ENCODE data around the gene SLC13A2.

GRCh38 chr17:28466001-28466400, 7.4 kb upstream of the SLC13A2 start:
- TF ChIP-seq CTCF (IDR thresholded peaks at IDR 0.05 in 2 of 3, conservative IDR thresholded peaks at IDR 0.05 in 1 of 3; ENCODE audit: borderline replicate concordance in 1 of 3, insufficient read depth in 1 of 3, low read depth in 2 of 3, low read length in 2 of 3), result no peak
- TF ChIP-seq REST (IDR thresholded peaks at IDR 0.05; ENCODE audit: low read depth), result no peak
- no peak for TF ChIP-seq FOSL1 (IDR thresholded peaks at IDR 0.05; ENCODE audit: low read depth)
- no peak for TF ChIP-seq CEBPB (IDR thresholded peaks at IDR 0.05; ENCODE audit: low read depth)
- no peak for TF ChIP-seq POLR2A (IDR thresholded peaks at IDR 0.05; ENCODE audit: borderline replicate concordance, extremely low read depth, insufficient read depth, insufficient read length)
- no peak for TF ChIP-seq SP1 (IDR thresholded peaks at IDR 0.05; ENCODE audit: low read depth)
- TF ChIP-seq YY1 (IDR thresholded peaks at IDR 0.05; ENCODE audit: extremely low read depth, insufficient replicate concordance, low read depth, low read length), result no peak
- TF ChIP-seq POLR2AphosphoS5 (IDR thresholded peaks at IDR 0.05; ENCODE audit: low read depth, low read length), result no peak
- TF ChIP-seq MAX (IDR thresholded peaks at IDR 0.05), result no peak
- no peak for TF ChIP-seq TCF7L2 (IDR thresholded peaks at IDR 0.05; ENCODE audit: borderline replicate concordance, extremely low read depth, insufficient read depth, insufficient read length)
- no peak for TF ChIP-seq EZH2 (IDR thresholded peaks at IDR 0.05)
- TF ChIP-seq ZBTB33 (IDR thresholded peaks at IDR 0.05; ENCODE audit: extremely low read depth, insufficient replicate concordance, low read length), result no peak
- TF ChIP-seq RAD21 (IDR thresholded peaks at IDR 0.05; ENCODE audit: low read depth), result no peak
- no peak for TF ChIP-seq EZH2phosphoT487 (IDR thresholded peaks at IDR 0.05; ENCODE audit: borderline replicate concordance)

All from HCT116 (cell line).